Jurkat, Clone E6-1 (cell line): ENCODE results near the gene SRXN1.

Source experiments
- DNase-seq: peaks from one replicate; pipeline ENCODE4 v3.0.0-alpha.2; 2011; ENCODE audit warnings: low read depth, low spot score
- H3K4me3 ChIP-seq: 2 replicates; pipeline ENCODE4 v1.5.1; 2011; ENCODE audit warnings: mild to moderate bottlenecking, low read length, control low read depth, moderate library complexity

SRXN1 gene

GRCh38 chr20:661474-662270 lies 8.7 kb upstream of the SRXN1 start:
- no peak overlapping the region for H3K4me3 ChIP-seq
- no peak for DNase-seq

- no peak overlapping the region for H3K4me3 ChIP-seq
- DNase-seq, result no peak
These were observed 5.8 kb upstream of the SRXN1 start for GRCh38 chr20:658731-659291.

- H3K4me3 ChIP-seq, result no peak overlapping the region
- DNase-seq, result no peak
These were observed 5.2 kb upstream of the SRXN1 start for GRCh38 chr20:658202-658601.

- H3K4me3 ChIP-seq, result no peak overlapping the region
- DNase-seq, result no peak
These were observed 3.0 kb upstream of the SRXN1 start for GRCh38 chr20:655726-656624.

GRCh38 chr20:654417-654750 lies 1.4 kb upstream of the SRXN1 start:
- no peak overlapping the region for H3K4me3 ChIP-seq

GRCh38 chr20:653590-654416 lies 803 bp upstream of the SRXN1 start:
- no peak for DNase-seq
- peak overlapping the region; percentile 55 for H3K4me3 ChIP-seq

More at GRCh38 chr20:654417-654750, 1.4 kb upstream of the SRXN1 start:
- no peak for DNase-seq

GRCh38 chr20:652615-653109 lies 338 bp downstream of the SRXN1 start:
- H3K4me3 ChIP-seq, result peak overlapping the region; percentile 55
- no peak for DNase-seq

GRCh38 chr20:651713-652614 lies 1.0 kb downstream of the SRXN1 start:
- no peak for DNase-seq
- peak overlapping the region; percentile 55 for H3K4me3 ChIP-seq

- DNase-seq, result no peak
- H3K4me3 ChIP-seq, result no peak overlapping the region
These were observed 2.0 kb downstream of the SRXN1 start for GRCh38 chr20:650954-651353.

- DNase-seq, result no peak
- no peak overlapping the region for H3K4me3 ChIP-seq
These were observed 2.7 kb downstream of the SRXN1 start for GRCh38 chr20:650281-650680.

GRCh38 chr20:647479-648019 lies 5.5 kb downstream of the SRXN1 start:
- DNase-seq, result no peak
- H3K4me3 ChIP-seq, result no peak overlapping the region

- no peak for DNase-seq
- H3K4me3 ChIP-seq, result no peak overlapping the region
These were observed 6.1 kb downstream of the SRXN1 start for GRCh38 chr20:646868-647233.

GRCh38 chr20:646107-646867 lies 6.7 kb downstream of the SRXN1 start:
- no peak for DNase-seq
- no peak overlapping the region for H3K4me3 ChIP-seq

GRCh38 chr20:645318-646106 lies 7.5 kb downstream of the SRXN1 start:
- H3K4me3 ChIP-seq, result no peak overlapping the region
- peak; percentile 56 for DNase-seq

GRCh38 chr20:644692-645317 lies 8.2 kb downstream of the SRXN1 start:
- H3K4me3 ChIP-seq, result no peak overlapping the region
- DNase-seq, result no peak
